Spleen (tissue), 11 donors: ENCODE measurements around the gene DYSF. TPM values are rescaled to one million over a fixed set of nuclear protein-coding genes. Genes with fewer than 3 reads are reported as not detected.

Experiments
- DNase-seq: peaks from one replicate; pipeline ENCODE4 v3.0.0-alpha.2; 2020
- H3K27ac ChIP-seq, 8 donors: fragments of 200-600 bp; sonication (generic) in 7 of 8; 1 replicate in 4 of 8; 2 replicates in 4 of 8; pipeline versions ENCODE4 v1.5.0 to v1.8.0; 2016 to 2021; ENCODE audit warnings: inconsistent platforms in 4 of 8, mild to moderate bottlenecking in 4 of 8, moderate library complexity in 1 of 8
- H3K27me3 ChIP-seq, 7 donors: fragments of 200-600 bp; sonication (generic) in 6 of 7; replicated peaks in 1 of 7; 1 replicate in 4 of 7; 2 replicates in 3 of 7; pipeline versions ENCODE4 v1.5.0 to v1.8.0; 2016 to 2021; ENCODE audit warnings: inconsistent platforms in 3 of 7, mild to moderate bottlenecking in 1 of 7
- H3K36me3 ChIP-seq, 6 donors: fragments of 200-600 bp; sonication (generic) in 5 of 6; 1 replicate in 4 of 6; 2 replicates in 2 of 6; pipeline versions ENCODE4 v1.5.0 to v1.8.0; 2016 to 2021; ENCODE audit warnings: inconsistent platforms in 2 of 6
- H3K4me1 ChIP-seq, 6 donors: fragments of 200-600 bp; sonication (generic) in 5 of 6; 1 replicate in 3 of 6; 2 replicates in 3 of 6; pipeline versions ENCODE4 v1.5.0 to v1.8.0; 2016 to 2021; ENCODE audit warnings: inconsistent platforms in 3 of 6
- H3K4me3 ChIP-seq, 8 donors: fragments of 200-600 bp; sonication (generic) in 7 of 8; 1 replicate in 4 of 8; 2 replicates in 4 of 8; pipeline versions ENCODE4 v1.5.0 to v1.8.0; 2016 to 2021; ENCODE audit warnings: inconsistent platforms in 4 of 8, mild to moderate bottlenecking in 4 of 8, moderate library complexity in 2 of 8
- H3K9me3 ChIP-seq, 8 donors: fragments of 200-600 bp; sonication (generic) in 7 of 8; 1 replicate in 4 of 8; 2 replicates in 4 of 8; pipeline versions ENCODE4 v1.5.0 to v1.8.0; 2016 to 2021; ENCODE audit warnings: inconsistent platforms in 4 of 8
- POLR2A ChIP-seq, 3 donors: fragments of 450-650 bp; IDR thresholded peaks; one replicate each; pipeline ENCODE4 v1.5.1; 2017; ENCODE audit warnings: antibody characterized with exemption in 3 of 3, mild to moderate bottlenecking in 1 of 3
- POLR2AphosphoS5 ChIP-seq, 3 donors: sonication (generic); formaldehyde crosslinking; IDR thresholded peaks; one replicate each; pipeline ENCODE4 v1.5.1; 2017; ENCODE audit warnings: antibody characterized with exemption in 3 of 3
- WGBS, 5 donors: extraction: QIAGEN DNeasy Blood & Tissue Kit in 3 of 5; methylation state at CpG; one replicate each; pipeline versions ENCODE4 v1.1.5 to v1.1.7; 2013 to 2018; 5-methylcytosine and 5-hydroxymethylcytosine counted together
- intact Hi-C: fragments of 100-400 bp; cut with DNase I; formaldehyde crosslinking; loops from one replicate; pipeline ENCODE4 v1.15.0; 2023; ENCODE audit warnings: low total_unique reads
- polyA plus RNA-seq, 3 donors: library from polyadenylated mRNA; stranded (reverse); fragments of 200-250 nt; gene quantifications; one replicate each; pipeline ENCODE4 v1.2.1, GENCODE V29; 2013
- total RNA-seq, 7 donors: library from RNA; depleted of rRNA in 3 of 7; stranded (reverse); fragments of >200 nt in 3 of 7; fragmentation: NEBNext Ultra II Directional in 4 of 7; extraction: Animal tissue kit (Norgen Biotek cat#: 25700) in 4 of 7; gene quantifications; one replicate each; pipeline versions ENCODE4 v1.1.0 to v1.2.1, GENCODE V29; 2016 to 2021
- TF ChIP-seq, protein P1 (sequence below), 11 experiments: fragments of 200-600 bp in 7 of 11; fragments of 450-650 bp in 4 of 11; sonication (generic) in 4 of 11; IDR thresholded peaks in 8 of 11; conservative IDR thresholded peaks in 3 of 11; 1 replicate in 7 of 11; 2 replicates in 4 of 11; pipeline versions ENCODE4 v1.4.0 to v1.8.0; 2016 to 2021; ENCODE audit warnings: antibody characterized with exemption in 11 of 11, inconsistent platforms in 4 of 11, mild to moderate bottlenecking in 1 of 11
- donor health status: healthy with polysubstance abuse.
- donor health status: DM: no; HTN: no; CAD: no; lungs with moderate emphysema.
- donor health status: DM: no; HTN: no; CAD: no.
- donor health status: Bipolar disorder and iron deficiency.
- donor health status: healthy.
- donor health status: DM: no; HTN: no; CAD: no.
- donor health status: DM: yes; HTN: yes; CAD: no.

Gene DYSF
- total and polyA plus RNA-seq, 10 donors = 4.0 to 287 (median 124) TPM

DNA sequence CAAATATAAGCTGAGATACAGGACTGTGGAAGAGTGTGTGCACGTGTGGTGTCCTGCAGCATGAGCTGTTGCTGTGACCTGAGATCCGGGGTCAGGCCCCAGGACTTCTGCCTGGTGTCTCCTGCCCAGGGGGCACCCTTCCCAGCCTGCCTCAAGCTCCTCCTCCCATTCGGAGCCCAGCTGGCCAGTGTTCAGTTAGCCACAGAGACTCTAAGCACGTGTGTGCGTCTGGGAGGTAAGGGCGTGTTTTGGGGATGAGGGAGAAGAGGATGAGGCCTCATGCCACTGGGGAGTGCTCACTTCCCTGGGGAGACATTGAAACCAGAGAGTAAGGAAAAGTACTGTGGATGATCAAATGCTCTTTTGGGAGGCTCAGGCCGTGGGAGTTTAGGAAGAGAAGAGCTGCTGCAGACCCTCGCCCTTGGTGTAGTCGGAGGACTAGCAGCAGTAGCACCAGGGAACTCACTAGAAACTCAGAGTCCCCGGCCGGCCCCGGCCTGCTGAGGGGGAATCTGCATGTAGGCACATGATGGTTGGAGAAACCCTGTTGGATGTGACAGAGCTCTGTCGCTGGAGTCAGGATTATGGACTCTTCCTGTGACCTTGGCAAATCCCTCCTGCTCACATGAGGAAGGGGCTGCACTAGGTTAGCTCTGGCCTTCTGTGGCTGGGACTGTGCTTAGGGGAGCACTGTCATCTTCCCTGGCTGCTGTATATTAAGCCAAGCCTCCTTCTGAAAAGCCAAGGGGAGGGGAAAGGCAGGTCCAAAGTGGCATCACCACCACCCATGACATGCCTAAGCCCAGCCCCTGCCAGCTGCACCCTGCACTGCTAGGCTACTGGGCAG, 231.1 kb downstream of the DYSF start:
- DNase-seq = peak; percentile 46
- intact Hi-C loops = no loop called here
- Histone ChIP-seq H3K4me3 (no peak overlapping the region), H3K27me3 (no peaks in the 10 kb centered on the region), H3K36me3 (peaks cover 0 to 100% (median 34%) of the 10 kb centered on the region in 6 donors), H3K4me1 (no peaks in the 10 kb centered on the region), H3K27ac (no peak overlapping the region), H3K9me3 (no peaks in the 10 kb centered on the region)
- TF ChIP-seq POLR2A (IDR thresholded peaks at IDR 0.05) (no peak), POLR2AphosphoS5 (IDR thresholded peaks at IDR 0.05) (no peak)
- TF ChIP-seq, protein P1, sequence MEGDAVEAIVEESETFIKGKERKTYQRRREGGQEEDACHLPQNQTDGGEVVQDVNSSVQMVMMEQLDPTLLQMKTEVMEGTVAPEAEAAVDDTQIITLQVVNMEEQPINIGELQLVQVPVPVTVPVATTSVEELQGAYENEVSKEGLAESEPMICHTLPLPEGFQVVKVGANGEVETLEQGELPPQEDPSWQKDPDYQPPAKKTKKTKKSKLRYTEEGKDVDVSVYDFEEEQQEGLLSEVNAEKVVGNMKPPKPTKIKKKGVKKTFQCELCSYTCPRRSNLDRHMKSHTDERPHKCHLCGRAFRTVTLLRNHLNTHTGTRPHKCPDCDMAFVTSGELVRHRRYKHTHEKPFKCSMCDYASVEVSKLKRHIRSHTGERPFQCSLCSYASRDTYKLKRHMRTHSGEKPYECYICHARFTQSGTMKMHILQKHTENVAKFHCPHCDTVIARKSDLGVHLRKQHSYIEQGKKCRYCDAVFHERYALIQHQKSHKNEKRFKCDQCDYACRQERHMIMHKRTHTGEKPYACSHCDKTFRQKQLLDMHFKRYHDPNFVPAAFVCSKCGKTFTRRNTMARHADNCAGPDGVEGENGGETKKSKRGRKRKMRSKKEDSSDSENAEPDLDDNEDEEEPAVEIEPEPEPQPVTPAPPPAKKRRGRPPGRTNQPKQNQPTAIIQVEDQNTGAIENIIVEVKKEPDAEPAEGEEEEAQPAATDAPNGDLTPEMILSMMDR (IDR thresholded peaks at IDR 0.05 in 8 of 11, conservative IDR thresholded peaks at IDR 0.05 in 3 of 11) = no peak
- 82 to 90% (median 88%) methylated on average over 12 to 13 of the region's 13 CpGs for WGBS, 5 donors

DNA sequence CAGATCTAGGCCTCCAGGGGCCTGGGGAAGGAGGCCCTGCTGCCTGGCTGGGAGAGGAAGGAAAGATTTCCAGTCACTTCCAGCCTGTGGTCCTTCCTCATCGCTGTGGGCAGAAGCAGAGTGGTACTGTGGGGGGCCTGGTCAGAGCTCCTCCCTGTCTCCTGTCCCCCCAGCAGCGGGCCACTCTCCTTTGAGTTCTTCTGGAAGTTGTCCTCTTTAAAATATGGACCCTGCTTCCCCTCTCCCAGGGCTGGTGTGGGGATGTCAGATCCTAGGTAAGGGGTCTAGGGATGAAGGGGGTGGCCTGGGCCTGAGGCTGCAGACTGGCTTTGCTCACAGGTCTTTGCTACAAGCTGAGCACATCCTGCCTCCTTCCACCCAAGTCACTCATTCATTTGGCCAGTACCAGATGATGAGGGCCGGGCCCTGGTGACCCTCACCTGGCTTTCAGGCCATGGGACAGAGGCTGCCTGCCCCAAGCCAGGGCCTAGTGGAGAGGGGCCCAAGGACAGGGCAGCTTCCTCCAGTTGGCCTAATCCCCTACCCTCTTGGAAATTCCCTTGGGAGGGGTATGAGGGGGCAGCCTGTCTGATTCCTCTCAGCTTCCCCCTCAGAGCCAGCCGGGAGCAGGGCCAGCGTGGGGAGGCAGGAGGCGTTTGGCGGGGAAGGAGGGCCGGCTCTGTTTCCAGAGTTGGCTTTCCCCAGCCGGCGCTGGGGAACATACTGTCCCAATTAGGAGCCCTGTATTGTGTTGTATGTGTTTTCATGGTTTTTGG, 231.9 kb downstream of the DYSF start:
- Histone ChIP-seq H3K27me3 (no peaks in the 10 kb centered on the region), H3K27ac (no peak overlapping the region), H3K9me3 (no peaks in the 10 kb centered on the region), H3K36me3 (peaks cover 0 to 100% (median 34%) of the 10 kb centered on the region in 6 donors), H3K4me1 (no peaks in the 10 kb centered on the region), H3K4me3 (no peak overlapping the region)
- TF ChIP-seq POLR2AphosphoS5 (IDR thresholded peaks at IDR 0.05) = peak in 1 of 3 donors; percentile 12
- TF ChIP-seq, protein P1 (IDR thresholded peaks at IDR 0.05 in 8 of 11, conservative IDR thresholded peaks at IDR 0.05 in 3 of 11) = no peak
- no peak for TF ChIP-seq POLR2A (IDR thresholded peaks at IDR 0.05)
- intact Hi-C loops = no loop called here
- WGBS, 5 donors = 68 to 91% (median 87%) methylated on average over 9 to 10 of the region's 10 CpGs
- DNase-seq = peak; percentile 58

- WGBS, 5 donors = 87 to 95% (median 95%) methylated on average over 12 to 13 of the region's 13 CpGs
- Histone ChIP-seq H3K27ac (no peak overlapping the region), H3K9me3 (no peaks in the 10 kb centered on the region), H3K4me1 (no peaks in the 10 kb centered on the region), H3K36me3 (peaks cover 0 to 94% (median 31%) of the 10 kb centered on the region in 6 donors), H3K27me3 (no peaks in the 10 kb centered on the region), H3K4me3 (no peak overlapping the region)
- peak; percentile 63 for DNase-seq
- intact Hi-C loops = no loop called here
- no peak for TF ChIP-seq POLR2AphosphoS5 (IDR thresholded peaks at IDR 0.05)
- TF ChIP-seq, protein P1 (IDR thresholded peaks at IDR 0.05 in 8 of 11, conservative IDR thresholded peaks at IDR 0.05 in 3 of 11) = no peak
- no peak for TF ChIP-seq POLR2A (IDR thresholded peaks at IDR 0.05)
Observed at GRCh38 chr2:71685941-71686611, 232.7 kb downstream of the DYSF start.
